GM21526 (cell line): ENCODE results near the gene TTBK2.

Source experiments
- ATAC-seq: cut with Tn5 transposase; IDR thresholded peaks from one replicate; pipeline ENCODE4 v1.9.1; 2021; ENCODE audit warnings: moderate library complexity; ENCODE audit not compliant: unreplicated experiment, low FRiP score

The TTBK2 gene

GRCh38 chr15:42730536-42730935, 190.0 kb downstream of the TTBK2 start:
- ATAC-seq, result no peak

GRCh38 chr15:42730135-42730534, 190.4 kb downstream of the TTBK2 start:
- ATAC-seq, result no peak

- ATAC-seq, result no peak
Measured at GRCh38 chr15:42729409-42729808, 191.2 kb downstream of the TTBK2 start.

- no peak for ATAC-seq
Measured at GRCh38 chr15:42728972-42729371, 191.6 kb downstream of the TTBK2 start.

GRCh38 chr15:42728560-42728959, 192.0 kb downstream of the TTBK2 start:
- ATAC-seq, result no peak

- no peak for ATAC-seq
Measured at GRCh38 chr15:42727750-42728381, 192.7 kb downstream of the TTBK2 start.

GRCh38 chr15:42726114-42726513, 194.5 kb downstream of the TTBK2 start:
- ATAC-seq, result no peak

GRCh38 chr15:42725331-42725903, 195.2 kb downstream of the TTBK2 start:
- no peak for ATAC-seq

GRCh38 chr15:42724276-42724675, 196.3 kb downstream of the TTBK2 start:
- ATAC-seq, result no peak

GRCh38 chr15:42723068-42723467, 197.5 kb downstream of the TTBK2 start:
- ATAC-seq, result no peak

GRCh38 chr15:42721916-42722315, 198.7 kb downstream of the TTBK2 start:
- ATAC-seq, result no peak

- ATAC-seq, result no peak
Measured at GRCh38 chr15:42721016-42721415, 199.6 kb downstream of the TTBK2 start.

GRCh38 chr15:42720071-42720470, 200.5 kb downstream of the TTBK2 start:
- no peak for ATAC-seq

GRCh38 chr15:42719043-42719442, 201.5 kb downstream of the TTBK2 start:
- no peak for ATAC-seq

- no peak for ATAC-seq
Measured at GRCh38 chr15:42716626-42717025, 204.0 kb downstream of the TTBK2 start.

- ATAC-seq, result no peak
Measured at GRCh38 chr15:42716125-42716524, 204.5 kb downstream of the TTBK2 start.

GRCh38 chr15:42712584-42712983, 208.0 kb downstream of the TTBK2 start:
- ATAC-seq, result no peak

- ATAC-seq, result no peak
Measured at GRCh38 chr15:42711746-42712145, 208.8 kb downstream of the TTBK2 start.

GRCh38 chr15:42710662-42711061, 209.9 kb downstream of the TTBK2 start:
- ATAC-seq, result no peak

- ATAC-seq, result no peak
Measured at GRCh38 chr15:42707873-42708544, 212.6 kb downstream of the TTBK2 start.

- ATAC-seq, result no peak
Measured at GRCh38 chr15:42707068-42707467, 213.5 kb downstream of the TTBK2 start.

GRCh38 chr15:42705336-42705735, 215.2 kb downstream of the TTBK2 start:
- ATAC-seq, result no peak
